ENCODE measurements around the gene TSEN54. TPM values are rescaled to one million over a fixed set of nuclear protein-coding genes. Genes with fewer than 3 reads are reported as not detected.

The TSEN54 gene
- total RNA-seq, 1 experiment from 2014 or later = 36.6 TPM

DNA sequence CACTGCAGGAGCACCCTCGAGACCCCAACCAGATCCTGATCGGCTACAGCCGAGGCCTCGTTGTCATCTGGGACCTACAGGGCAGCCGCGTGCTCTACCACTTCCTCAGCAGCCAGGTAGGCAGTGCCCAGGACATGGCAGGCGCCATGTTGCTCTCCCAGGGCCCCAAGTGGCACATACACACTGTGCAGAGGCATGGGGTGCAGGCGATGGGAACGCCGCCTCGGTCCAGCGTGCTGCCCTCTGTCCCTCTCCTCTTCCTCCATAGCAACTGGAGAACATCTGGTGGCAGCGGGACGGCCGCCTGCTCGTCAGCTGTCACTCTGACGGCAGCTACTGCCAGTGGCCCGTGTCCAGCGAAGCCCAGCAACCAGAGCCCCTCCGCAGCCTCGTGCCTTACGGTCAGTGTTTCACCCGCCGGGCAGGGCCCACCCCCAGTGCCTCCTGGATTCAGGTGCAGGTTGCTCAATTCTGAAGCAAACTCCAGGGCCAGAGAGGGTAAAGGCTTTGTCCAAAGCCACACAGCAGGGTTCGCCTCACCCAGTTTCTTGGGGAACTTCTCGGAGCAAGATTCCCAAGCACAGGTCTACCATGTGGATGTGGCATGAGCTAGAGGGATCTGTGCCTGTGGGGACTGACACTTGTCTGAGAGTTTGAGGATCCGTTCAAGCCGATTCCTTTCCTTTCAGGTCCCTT lies 46.9 kb downstream of the TSEN54 start:
- CTCF ChIA-PET = no interaction called here
- Histone ChIP-seq H3K4me3 (ENCODE audit: low read depth, low read length, poor library complexity, severe bottlenecking) (no peak overlapping the region), H3K4me1 (ENCODE audit: insufficient read depth, low read length, poor library complexity, severe bottlenecking) (no peaks in the 10 kb centered on the region), H3K27ac (ENCODE audit: low read depth, low read length, poor library complexity, severe bottlenecking) (no peak overlapping the region), H3K9me3 (ENCODE audit: low read depth, low read length, poor library complexity, severe bottlenecking) (no peaks in the 10 kb centered on the region), H3K27me3 (replicated peaks; ENCODE audit: insufficient read depth, low read depth, low read length, poor library complexity) (no peaks in the 10 kb centered on the region), H3K36me3 (ENCODE audit: insufficient read depth, low read length, poor library complexity, severe bottlenecking) (no peaks in the 10 kb centered on the region)
- TF ChIP-seq, protein P1, sequence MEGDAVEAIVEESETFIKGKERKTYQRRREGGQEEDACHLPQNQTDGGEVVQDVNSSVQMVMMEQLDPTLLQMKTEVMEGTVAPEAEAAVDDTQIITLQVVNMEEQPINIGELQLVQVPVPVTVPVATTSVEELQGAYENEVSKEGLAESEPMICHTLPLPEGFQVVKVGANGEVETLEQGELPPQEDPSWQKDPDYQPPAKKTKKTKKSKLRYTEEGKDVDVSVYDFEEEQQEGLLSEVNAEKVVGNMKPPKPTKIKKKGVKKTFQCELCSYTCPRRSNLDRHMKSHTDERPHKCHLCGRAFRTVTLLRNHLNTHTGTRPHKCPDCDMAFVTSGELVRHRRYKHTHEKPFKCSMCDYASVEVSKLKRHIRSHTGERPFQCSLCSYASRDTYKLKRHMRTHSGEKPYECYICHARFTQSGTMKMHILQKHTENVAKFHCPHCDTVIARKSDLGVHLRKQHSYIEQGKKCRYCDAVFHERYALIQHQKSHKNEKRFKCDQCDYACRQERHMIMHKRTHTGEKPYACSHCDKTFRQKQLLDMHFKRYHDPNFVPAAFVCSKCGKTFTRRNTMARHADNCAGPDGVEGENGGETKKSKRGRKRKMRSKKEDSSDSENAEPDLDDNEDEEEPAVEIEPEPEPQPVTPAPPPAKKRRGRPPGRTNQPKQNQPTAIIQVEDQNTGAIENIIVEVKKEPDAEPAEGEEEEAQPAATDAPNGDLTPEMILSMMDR (conservative IDR thresholded peaks at IDR 0.05; ENCODE audit: low read depth, low read length) = no peak
- TF ChIP-seq EZH2 (IDR thresholded peaks at IDR 0.05; ENCODE audit: borderline replicate concordance, low read depth, low read length, poor library complexity, severe bottlenecking) = no peak
- BruUV-seq (replicated peaks) = no TSS peak
- intact Hi-C loops (cut with micrococcal nuclease; ENCODE audit: unreplicated experiment) = no loop called here
- DNase-seq (ENCODE audit: low spot score) = no peak
- POLR2A ChIA-PET (ENCODE audit: low non-redundant PET) = no interaction called here

DNA sequence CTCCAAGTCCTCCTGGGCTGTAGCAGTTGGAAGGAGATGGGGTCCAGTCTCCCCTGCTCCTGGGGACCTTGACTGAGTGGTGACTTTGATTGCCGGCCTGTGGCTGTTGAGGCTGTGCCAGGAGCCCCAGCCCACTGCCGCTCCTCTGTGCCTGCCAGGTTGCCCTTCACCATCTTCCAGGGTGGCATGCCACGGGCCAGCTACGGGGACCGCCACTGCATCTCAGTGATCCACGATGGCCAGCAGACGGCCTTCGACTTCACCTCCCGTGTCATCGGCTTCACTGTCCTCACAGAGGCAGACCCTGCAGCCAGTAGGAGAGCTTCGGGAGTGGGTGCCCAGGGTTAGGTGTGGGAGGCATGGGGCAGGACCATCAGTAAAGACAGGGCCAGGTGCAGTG lies 47.9 kb downstream of the TSEN54 start:
- intact Hi-C loops (cut with micrococcal nuclease; ENCODE audit: unreplicated experiment) = no loop called here
- Histone ChIP-seq H3K27ac (ENCODE audit: low read depth, low read length, poor library complexity, severe bottlenecking) (no peak overlapping the region), H3K36me3 (ENCODE audit: insufficient read depth, low read length, poor library complexity, severe bottlenecking) (no peaks in the 10 kb centered on the region), H3K9me3 (ENCODE audit: low read depth, low read length, poor library complexity, severe bottlenecking) (no peaks in the 10 kb centered on the region), H3K27me3 (replicated peaks; ENCODE audit: insufficient read depth, low read depth, low read length, poor library complexity) (no peaks in the 10 kb centered on the region), H3K4me3 (ENCODE audit: low read depth, low read length, poor library complexity, severe bottlenecking) (no peak overlapping the region), H3K4me1 (ENCODE audit: insufficient read depth, low read length, poor library complexity, severe bottlenecking) (no peaks in the 10 kb centered on the region)
- POLR2A ChIA-PET (ENCODE audit: low non-redundant PET) = interaction anchor here (0.6 kb wide), 1 partner anchor 52 kb away, joined by 3 read pairs; no protein-coding TSS in a partner anchor
- BruUV-seq (replicated peaks) = no TSS peak
- DNase-seq (ENCODE audit: low spot score) = no peak
- TF ChIP-seq EZH2 (IDR thresholded peaks at IDR 0.05; ENCODE audit: borderline replicate concordance, low read depth, low read length, poor library complexity, severe bottlenecking) = no peak
- TF ChIP-seq, protein P1 (conservative IDR thresholded peaks at IDR 0.05; ENCODE audit: low read depth, low read length) = no peak
- CTCF ChIA-PET = interaction anchor here (0.5 kb wide), 1 partner anchor 790 kb away, joined by 7 read pairs; no protein-coding TSS in a partner anchor

DNA sequence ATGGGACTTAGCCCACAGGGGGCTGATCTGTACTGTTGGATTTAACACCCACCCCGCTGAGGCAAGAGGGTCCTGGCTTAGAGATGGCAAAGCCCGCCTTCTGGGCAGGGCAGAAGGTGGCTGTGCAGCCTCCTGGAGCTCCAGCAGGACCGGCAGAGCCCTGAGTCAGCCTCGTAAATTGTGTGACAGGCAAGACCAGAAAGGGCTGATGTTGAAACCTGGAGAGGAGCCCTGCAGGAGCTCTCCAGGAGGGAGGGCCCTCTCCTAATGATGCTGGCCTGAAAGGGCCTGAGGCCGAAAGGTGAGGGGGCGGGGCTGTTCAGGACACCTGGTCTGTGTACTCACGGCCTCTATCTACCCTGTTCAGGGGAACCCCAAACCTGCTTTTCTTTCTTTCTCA lies 48.7 kb downstream of the TSEN54 start:
- POLR2A ChIA-PET (ENCODE audit: low non-redundant PET) = no interaction called here
- H3K4me3 ChIP-seq (ENCODE audit: low read depth, low read length, poor library complexity, severe bottlenecking) = no peak overlapping the region
- TF ChIP-seq, protein P1 (conservative IDR thresholded peaks at IDR 0.05; ENCODE audit: low read depth, low read length) = no peak
- no peak for TF ChIP-seq EZH2 (IDR thresholded peaks at IDR 0.05; ENCODE audit: borderline replicate concordance, low read depth, low read length, poor library complexity, severe bottlenecking)
- H3K36me3 ChIP-seq (ENCODE audit: insufficient read depth, low read length, poor library complexity, severe bottlenecking) = no peaks in the 10 kb centered on the region
- no peaks in the 10 kb centered on the region for H3K4me1 ChIP-seq (ENCODE audit: insufficient read depth, low read length, poor library complexity, severe bottlenecking)
- BruUV-seq (replicated peaks) = no TSS peak
- no peak for DNase-seq (ENCODE audit: low spot score)
- H3K27ac ChIP-seq (ENCODE audit: low read depth, low read length, poor library complexity, severe bottlenecking) = no peak overlapping the region
- H3K9me3 ChIP-seq (ENCODE audit: low read depth, low read length, poor library complexity, severe bottlenecking) = no peaks in the 10 kb centered on the region
- CTCF ChIA-PET = no interaction called here
- intact Hi-C loops (cut with micrococcal nuclease; ENCODE audit: unreplicated experiment) = no loop called here
- no peaks in the 10 kb centered on the region for H3K27me3 ChIP-seq (replicated peaks; ENCODE audit: insufficient read depth, low read depth, low read length, poor library complexity)

Data from A673 (cell line).